Measurements from ENCODE around the gene MSANTD3. TPM values are rescaled to one million over a fixed set of nuclear protein-coding genes. Genes with fewer than 3 reads are reported as not detected.

Gene MSANTD3
- total and polyA plus RNA-seq, 2 donors from 2014 or later = 14.3 to 16.7 TPM

DNA sequence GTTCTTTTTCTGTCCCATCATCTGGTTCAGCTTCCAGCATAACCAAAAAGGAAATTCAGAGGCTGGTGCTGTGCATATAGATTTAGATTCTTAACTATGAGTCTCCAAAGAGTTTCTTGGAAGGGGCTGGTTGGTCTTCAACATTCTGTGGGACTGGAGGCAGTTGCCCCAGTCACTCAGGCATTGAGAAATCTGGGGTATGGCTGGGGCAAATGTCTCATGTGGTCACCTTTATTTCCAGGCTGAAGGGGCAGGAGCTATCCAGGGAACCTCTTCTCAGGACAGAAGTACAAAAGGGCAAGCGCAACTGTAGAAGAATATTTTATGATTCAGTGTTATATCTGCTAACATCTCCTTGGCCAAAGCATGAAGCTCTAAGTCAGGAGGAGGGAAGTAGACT, 30.6 kb downstream of the MSANTD3 start:
- no peaks in the 10 kb centered on the region for H3K4me1 ChIP-seq (ENCODE audit: control insufficient read depth in 2 of 3, insufficient read depth in 2 of 3, low read depth in 1 of 3, low read length in 3 of 3)
- intact Hi-C loops (cut with DNase I) = no loop called here
- no peak for FAIRE-seq
- no peaks in the 10 kb centered on the region for H3K27me3 ChIP-seq (ENCODE audit: control insufficient read depth, insufficient read depth, low read length)
- H3K36me3 ChIP-seq (ENCODE audit: control insufficient read depth in 2 of 3, insufficient read depth in 3 of 3, low read length in 3 of 3) = peaks cover 0 to 6% (median 0%) of the 10 kb centered on the region in 3 donors
- DNase-seq = no peak
- no peak overlapping the region for H3K4me3 ChIP-seq (ENCODE audit: low read length in 3 of 3)
- no peak overlapping the region for H3K27ac ChIP-seq (ENCODE audit: low read depth in 2 of 2, low read length in 2 of 2)
- TF ChIP-seq, protein P1, sequence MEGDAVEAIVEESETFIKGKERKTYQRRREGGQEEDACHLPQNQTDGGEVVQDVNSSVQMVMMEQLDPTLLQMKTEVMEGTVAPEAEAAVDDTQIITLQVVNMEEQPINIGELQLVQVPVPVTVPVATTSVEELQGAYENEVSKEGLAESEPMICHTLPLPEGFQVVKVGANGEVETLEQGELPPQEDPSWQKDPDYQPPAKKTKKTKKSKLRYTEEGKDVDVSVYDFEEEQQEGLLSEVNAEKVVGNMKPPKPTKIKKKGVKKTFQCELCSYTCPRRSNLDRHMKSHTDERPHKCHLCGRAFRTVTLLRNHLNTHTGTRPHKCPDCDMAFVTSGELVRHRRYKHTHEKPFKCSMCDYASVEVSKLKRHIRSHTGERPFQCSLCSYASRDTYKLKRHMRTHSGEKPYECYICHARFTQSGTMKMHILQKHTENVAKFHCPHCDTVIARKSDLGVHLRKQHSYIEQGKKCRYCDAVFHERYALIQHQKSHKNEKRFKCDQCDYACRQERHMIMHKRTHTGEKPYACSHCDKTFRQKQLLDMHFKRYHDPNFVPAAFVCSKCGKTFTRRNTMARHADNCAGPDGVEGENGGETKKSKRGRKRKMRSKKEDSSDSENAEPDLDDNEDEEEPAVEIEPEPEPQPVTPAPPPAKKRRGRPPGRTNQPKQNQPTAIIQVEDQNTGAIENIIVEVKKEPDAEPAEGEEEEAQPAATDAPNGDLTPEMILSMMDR (IDR thresholded peaks at IDR 0.05; ENCODE audit: borderline replicate concordance, extremely low read depth, insufficient read depth) = no peak
- no peak overlapping the region for H3K9ac ChIP-seq (ENCODE audit: low read length in 3 of 3)
- H3K9me3 ChIP-seq (ENCODE audit: control insufficient read depth in 2 of 3, insufficient read depth in 1 of 3, low read length in 3 of 3) = no peaks in the 10 kb centered on the region

DNA sequence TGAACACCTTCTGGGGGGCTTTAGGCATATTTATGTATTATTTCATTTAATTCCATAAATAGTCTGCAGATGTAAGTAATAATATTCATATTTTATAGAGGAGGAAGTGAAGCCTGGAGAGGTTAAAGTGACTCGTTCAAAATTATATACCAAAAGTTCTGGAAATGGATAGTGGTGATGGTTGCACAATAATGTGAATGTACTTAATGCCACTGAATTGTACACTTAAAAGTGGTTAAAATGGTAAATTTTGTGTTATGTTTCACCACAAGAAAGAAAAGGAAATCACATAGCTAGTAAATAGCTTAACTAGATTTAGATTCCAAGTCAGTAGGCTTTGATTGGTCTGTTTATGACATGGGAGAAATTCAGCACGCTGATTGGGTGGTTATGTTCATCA, 33.0 kb downstream of the MSANTD3 start:
- TF ChIP-seq, protein P1 (IDR thresholded peaks at IDR 0.05; ENCODE audit: borderline replicate concordance, extremely low read depth, insufficient read depth) = no peak
- DNase-seq (no peak), FAIRE-seq (no peak)
- Histone ChIP-seq H3K4me3 (ENCODE audit: low read length in 3 of 3) (no peak overlapping the region), H3K27ac (ENCODE audit: low read depth in 2 of 2, low read length in 2 of 2) (no peak overlapping the region), H3K27me3 (ENCODE audit: control insufficient read depth, insufficient read depth, low read length) (no peaks in the 10 kb centered on the region), H3K36me3 (ENCODE audit: control insufficient read depth in 2 of 3, insufficient read depth in 3 of 3, low read length in 3 of 3) (no peaks in the 10 kb centered on the region), H3K4me1 (ENCODE audit: control insufficient read depth in 2 of 3, insufficient read depth in 2 of 3, low read depth in 1 of 3, low read length in 3 of 3) (no peaks in the 10 kb centered on the region), H3K9ac (ENCODE audit: low read length in 3 of 3) (no peak overlapping the region), H3K9me3 (ENCODE audit: control insufficient read depth in 2 of 3, insufficient read depth in 1 of 3, low read length in 3 of 3) (no peaks in the 10 kb centered on the region)
- intact Hi-C loops (cut with DNase I) = no loop called here

DNA sequence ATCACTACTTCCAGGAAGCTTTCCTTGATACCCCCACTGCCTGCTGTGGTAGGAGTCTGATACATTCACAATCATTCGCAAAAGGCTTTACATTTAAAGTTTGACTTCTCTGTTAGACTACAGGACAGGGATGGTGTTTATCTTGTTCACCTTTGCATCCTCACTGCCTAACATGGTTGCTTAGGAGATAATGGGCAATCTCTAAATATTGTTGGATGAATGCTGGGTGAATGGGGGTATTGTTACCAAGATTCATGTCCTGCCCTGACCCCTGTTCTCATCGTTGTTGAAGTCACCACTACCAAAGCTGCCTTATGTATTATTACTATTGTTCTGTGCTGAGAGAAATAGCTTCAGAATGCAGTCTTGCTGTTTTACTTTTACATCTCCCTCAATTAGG, 38.3 kb downstream of the MSANTD3 start:
- H3K36me3 ChIP-seq (ENCODE audit: control insufficient read depth in 2 of 3, insufficient read depth in 3 of 3, low read length in 3 of 3) = no peaks in the 10 kb centered on the region
- FAIRE-seq = no peak
- H3K4me1 ChIP-seq (ENCODE audit: control insufficient read depth in 2 of 3, insufficient read depth in 2 of 3, low read depth in 1 of 3, low read length in 3 of 3) = no peaks in the 10 kb centered on the region
- H3K9ac ChIP-seq (ENCODE audit: low read length in 3 of 3) = no peak overlapping the region
- no peak overlapping the region for H3K4me3 ChIP-seq (ENCODE audit: low read length in 3 of 3)
- no peaks in the 10 kb centered on the region for H3K9me3 ChIP-seq (ENCODE audit: control insufficient read depth in 2 of 3, insufficient read depth in 1 of 3, low read length in 3 of 3)
- no peak for DNase-seq
- intact Hi-C loops (cut with DNase I) = no loop called here
- no peak overlapping the region for H3K27ac ChIP-seq (ENCODE audit: low read depth in 2 of 2, low read length in 2 of 2)
- no peaks in the 10 kb centered on the region for H3K27me3 ChIP-seq (ENCODE audit: control insufficient read depth, insufficient read depth, low read length)
- TF ChIP-seq, protein P1 (IDR thresholded peaks at IDR 0.05; ENCODE audit: borderline replicate concordance, extremely low read depth, insufficient read depth) = no peak

DNA sequence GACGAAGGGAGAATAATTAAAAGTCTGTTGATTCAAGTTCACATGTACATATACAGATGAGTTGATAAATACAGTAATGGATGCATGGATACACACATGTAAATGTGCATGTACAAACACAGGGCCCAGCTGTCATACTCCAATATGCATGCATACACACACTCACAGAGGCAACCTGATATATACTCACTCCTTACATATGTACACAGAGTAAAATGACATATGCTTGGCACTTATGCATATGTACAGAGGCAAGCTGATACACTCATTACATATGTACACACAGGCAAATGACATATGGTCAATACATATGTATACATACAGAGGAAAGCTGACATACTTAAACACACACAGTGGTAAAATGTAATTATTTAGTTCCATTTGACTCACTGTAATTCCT, 38.8 kb downstream of the MSANTD3 start:
- no peak for FAIRE-seq
- H3K9ac ChIP-seq (ENCODE audit: low read length in 3 of 3) = no peak overlapping the region
- no peak for DNase-seq
- H3K4me3 ChIP-seq (ENCODE audit: low read length in 3 of 3) = no peak overlapping the region
- no peak overlapping the region for H3K27ac ChIP-seq (ENCODE audit: low read depth in 2 of 2, low read length in 2 of 2)
- intact Hi-C loops (cut with DNase I) = no loop called here
- H3K9me3 ChIP-seq (ENCODE audit: control insufficient read depth in 2 of 3, insufficient read depth in 1 of 3, low read length in 3 of 3) = no peaks in the 10 kb centered on the region
- TF ChIP-seq, protein P1 (IDR thresholded peaks at IDR 0.05; ENCODE audit: borderline replicate concordance, extremely low read depth, insufficient read depth) = no peak
- H3K36me3 ChIP-seq (ENCODE audit: control insufficient read depth in 2 of 3, insufficient read depth in 3 of 3, low read length in 3 of 3) = no peaks in the 10 kb centered on the region
- H3K27me3 ChIP-seq (ENCODE audit: control insufficient read depth, insufficient read depth, low read length) = no peaks in the 10 kb centered on the region
- no peaks in the 10 kb centered on the region for H3K4me1 ChIP-seq (ENCODE audit: control insufficient read depth in 2 of 3, insufficient read depth in 2 of 3, low read depth in 1 of 3, low read length in 3 of 3)

Measured in kidney (tissue), 14 donors.